Astrocyte (in vitro differentiated cells and primary cell): Measurements from ENCODE around the gene TRPC6. TPM values are rescaled to one million over a fixed set of nuclear protein-coding genes. Genes with fewer than 3 reads are reported as not detected.

Experiments used
- DNase-seq: peaks from one replicate; pipeline ENCODE4 v3.0.0-alpha.2; 2010; ENCODE audit warnings: low read depth
- FAIRE-seq: peaks from 2 replicates; lab custom pipeline; 2011; peaks lifted over from hg19 to GRCh38; lab: Jason Lieb, UNC
- H2AFZ ChIP-seq: 2 replicates; pipeline ENCODE4 v1.6.0; 2012; ENCODE audit warnings: low read depth, low read length, inconsistent platforms
- H3K27ac ChIP-seq: 2 replicates; pipeline ENCODE4 v1.5.1; 2011; ENCODE audit warnings: low read depth, low read length, inconsistent platforms
- H3K27me3 ChIP-seq: 2 replicates; pipeline ENCODE4 v1.6.0; 2011; ENCODE audit warnings: low read length, inconsistent platforms; ENCODE audit not compliant: insufficient read depth
- H3K36me3 ChIP-seq: 2 replicates; pipeline ENCODE4 v1.5.1; 2011; ENCODE audit warnings: low read length, inconsistent platforms; ENCODE audit not compliant: insufficient read depth
- H3K4me1 ChIP-seq: 2 replicates; pipeline ENCODE4 v1.5.1; 2011; ENCODE audit warnings: low read length, inconsistent platforms; ENCODE audit not compliant: insufficient read depth
- H3K4me2 ChIP-seq: 2 replicates; pipeline ENCODE4 v1.6.0; 2012; ENCODE audit warnings: low read length, inconsistent platforms
- H3K4me3 ChIP-seq: 2 replicates; pipeline ENCODE4 v1.5.1; 2011; ENCODE audit warnings: low read depth, mild to moderate bottlenecking, low read length, inconsistent platforms; ENCODE audit not compliant: insufficient read depth
- H3K79me2 ChIP-seq: 2 replicates; pipeline ENCODE4 v1.6.0; 2012; ENCODE audit warnings: mild to moderate bottlenecking, low read length, inconsistent platforms; ENCODE audit not compliant: insufficient read depth
- H3K9ac ChIP-seq: 2 replicates; pipeline ENCODE4 v1.6.0; 2012; ENCODE audit warnings: mild to moderate bottlenecking, low read length, inconsistent platforms
- H3K9me3 ChIP-seq: 2 replicates; pipeline ENCODE4 v1.5.1; 2012; ENCODE audit warnings: low read depth, mild to moderate bottlenecking, low read length, inconsistent platforms; ENCODE audit not compliant: insufficient read depth
- H4K20me1 ChIP-seq: 2 replicates; pipeline ENCODE4 v1.6.0; 2012; ENCODE audit warnings: low read length, inconsistent platforms; ENCODE audit not compliant: insufficient read depth
- H3K27ac Mint-ChIP-seq: one replicate; pipeline ENCODE4 v1.8.0; 2021; ENCODE audit warnings: mild to moderate bottlenecking, mixed read lengths; ENCODE audit not compliant: unreplicated experiment
- H3K27me3 Mint-ChIP-seq: one replicate; pipeline ENCODE4 v1.8.0; 2021; ENCODE audit warnings: low read depth, mixed read lengths; ENCODE audit not compliant: unreplicated experiment
- H3K36me3 Mint-ChIP-seq: one replicate; pipeline ENCODE4 v1.8.0; 2021; ENCODE audit warnings: low read depth, mixed read lengths; ENCODE audit not compliant: unreplicated experiment
- H3K4me1 Mint-ChIP-seq: one replicate; pipeline ENCODE4 v1.8.0; 2021; ENCODE audit warnings: low read depth, mixed read lengths; ENCODE audit not compliant: unreplicated experiment
- H3K4me3 Mint-ChIP-seq: one replicate; pipeline ENCODE4 v1.8.0; 2021; ENCODE audit warnings: mild to moderate bottlenecking, moderate library complexity, mixed read lengths; ENCODE audit not compliant: unreplicated experiment
- H3K9me3 Mint-ChIP-seq: one replicate; pipeline ENCODE4 v1.8.0; 2021; ENCODE audit warnings: mild to moderate bottlenecking, mixed read lengths; ENCODE audit not compliant: unreplicated experiment
- EZH2 ChIP-seq: IDR thresholded peaks from 2 replicates; pipeline ENCODE4 v1.6.1; 2012; ENCODE audit warnings: mild to moderate bottlenecking, low read length, inconsistent platforms; ENCODE audit not compliant: insufficient read depth
- total RNA-seq: library from RNA; stranded (reverse); gene quantifications from 2 replicates; pipeline ENCODE4 v1.2.1, GENCODE V29; 2021
- TF ChIP-seq, protein P1 (sequence below): IDR thresholded peaks from 2 replicates; pipeline ENCODE4 v1.5.1; 2011; ENCODE audit warnings: low read depth, mild to moderate bottlenecking, inconsistent platforms, low read length, moderate library complexity; ENCODE audit not compliant: insufficient read depth

TRPC6 gene
- total RNA-seq, 1 donor from 2014 or later: 0.07 TPM

DNA sequence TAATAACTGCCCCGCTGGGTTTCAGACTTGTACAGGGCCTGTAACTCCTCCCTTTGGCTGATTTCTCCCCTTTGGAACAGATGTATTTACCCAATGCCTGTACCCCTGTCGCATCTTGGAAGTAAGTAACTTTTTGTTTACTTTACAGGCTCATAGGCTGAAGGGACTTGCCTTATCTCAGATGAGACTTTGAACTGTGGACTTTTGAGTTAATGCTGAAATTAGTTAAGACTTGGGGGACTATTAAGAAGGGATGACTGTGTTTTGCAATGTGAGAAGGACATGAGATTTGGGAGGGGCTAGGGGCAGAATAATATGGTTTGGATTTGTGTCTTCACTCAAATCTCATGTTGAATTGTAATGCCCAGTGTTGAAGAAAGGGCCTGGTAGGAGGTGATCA, 62.0 kb downstream of the TRPC6 start:
- H3K27me3 Mint-ChIP-seq: no peaks in the 10 kb centered on the region
- H3K4me3 Mint-ChIP-seq: no peak overlapping the region
- Histone ChIP-seq H3K4me1 (no peaks in the 10 kb centered on the region), H3K79me2 (no peaks in the 10 kb centered on the region), H3K27me3 (no peaks in the 10 kb centered on the region), H3K9me3 (no peaks in the 10 kb centered on the region), H2AFZ (no peak overlapping the region), H3K36me3 (no peaks in the 10 kb centered on the region), H3K4me3 (no peak overlapping the region), H3K4me2 (no peak overlapping the region), H3K9ac (no peak overlapping the region), H3K27ac (no peak overlapping the region), H4K20me1 (no peaks in the 10 kb centered on the region)
- H3K9me3 Mint-ChIP-seq: no peaks in the 10 kb centered on the region
- DNase-seq (no peak), FAIRE-seq (no peak)
- H3K36me3 Mint-ChIP-seq: no peaks in the 10 kb centered on the region
- no peak for TF ChIP-seq EZH2
- TF ChIP-seq, protein P1, sequence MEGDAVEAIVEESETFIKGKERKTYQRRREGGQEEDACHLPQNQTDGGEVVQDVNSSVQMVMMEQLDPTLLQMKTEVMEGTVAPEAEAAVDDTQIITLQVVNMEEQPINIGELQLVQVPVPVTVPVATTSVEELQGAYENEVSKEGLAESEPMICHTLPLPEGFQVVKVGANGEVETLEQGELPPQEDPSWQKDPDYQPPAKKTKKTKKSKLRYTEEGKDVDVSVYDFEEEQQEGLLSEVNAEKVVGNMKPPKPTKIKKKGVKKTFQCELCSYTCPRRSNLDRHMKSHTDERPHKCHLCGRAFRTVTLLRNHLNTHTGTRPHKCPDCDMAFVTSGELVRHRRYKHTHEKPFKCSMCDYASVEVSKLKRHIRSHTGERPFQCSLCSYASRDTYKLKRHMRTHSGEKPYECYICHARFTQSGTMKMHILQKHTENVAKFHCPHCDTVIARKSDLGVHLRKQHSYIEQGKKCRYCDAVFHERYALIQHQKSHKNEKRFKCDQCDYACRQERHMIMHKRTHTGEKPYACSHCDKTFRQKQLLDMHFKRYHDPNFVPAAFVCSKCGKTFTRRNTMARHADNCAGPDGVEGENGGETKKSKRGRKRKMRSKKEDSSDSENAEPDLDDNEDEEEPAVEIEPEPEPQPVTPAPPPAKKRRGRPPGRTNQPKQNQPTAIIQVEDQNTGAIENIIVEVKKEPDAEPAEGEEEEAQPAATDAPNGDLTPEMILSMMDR: no peak
- no peak overlapping the region for H3K27ac Mint-ChIP-seq
- H3K4me1 Mint-ChIP-seq: no peaks in the 10 kb centered on the region

DNA sequence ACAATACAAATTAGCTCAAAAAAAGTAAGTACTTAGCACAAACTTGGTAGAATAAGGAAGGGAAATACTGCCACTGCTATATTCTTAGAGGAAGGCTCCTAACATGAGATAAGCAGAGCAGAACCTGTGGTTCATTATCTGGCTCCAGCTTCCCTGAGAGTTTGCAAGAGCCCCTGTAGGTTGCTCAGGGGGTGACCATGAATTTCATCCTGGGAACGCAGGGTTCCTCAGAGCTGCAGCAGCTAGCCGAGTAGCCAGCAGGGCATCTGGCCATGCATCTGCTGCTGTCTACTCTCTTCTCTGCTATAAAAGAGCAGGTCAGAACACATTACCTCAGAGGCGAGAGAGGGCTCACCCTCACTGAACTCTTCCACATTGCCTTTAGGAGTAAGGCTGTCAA, 67.3 kb downstream of the TRPC6 start:
- Histone ChIP-seq H3K27ac (no peak overlapping the region), H3K79me2 (no peaks in the 10 kb centered on the region), H3K9ac (no peak overlapping the region), H3K4me1 (no peaks in the 10 kb centered on the region), H3K27me3 (no peaks in the 10 kb centered on the region), H3K36me3 (no peaks in the 10 kb centered on the region), H3K9me3 (no peaks in the 10 kb centered on the region), H2AFZ (no peak overlapping the region), H4K20me1 (no peaks in the 10 kb centered on the region), H3K4me3 (no peak overlapping the region), H3K4me2 (no peak overlapping the region)
- Mint-ChIP-seq H3K36me3 (no peaks in the 10 kb centered on the region), H3K4me1 (no peaks in the 10 kb centered on the region), H3K4me3 (no peak overlapping the region), H3K27me3 (no peaks in the 10 kb centered on the region), H3K27ac (no peak overlapping the region), H3K9me3 (no peaks in the 10 kb centered on the region)
- TF ChIP-seq EZH2: no peak
- TF ChIP-seq, protein P1: no peak
- FAIRE-seq: no peak
- DNase-seq: no peak

DNA sequence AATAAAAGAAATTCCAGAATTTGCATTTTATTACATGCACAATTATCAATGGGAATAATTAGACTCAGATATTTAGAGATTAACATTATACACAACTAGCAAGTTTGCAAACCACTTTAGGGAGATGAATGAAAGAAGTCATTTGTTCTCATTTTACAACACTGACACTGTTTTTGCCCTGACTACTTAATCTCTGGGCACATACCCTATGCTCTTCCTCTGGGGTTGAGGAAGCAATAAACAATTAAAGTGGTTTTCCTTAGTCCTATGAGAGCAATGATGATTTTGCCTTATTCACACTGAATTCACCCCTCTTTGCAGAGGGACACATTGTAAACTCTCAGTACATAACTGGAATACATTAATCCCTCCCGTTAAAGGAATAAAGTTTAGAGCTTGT, 72.7 kb downstream of the TRPC6 start:
- no peak overlapping the region for H2AFZ ChIP-seq
- no peak for DNase-seq
- H3K79me2 ChIP-seq: no peaks in the 10 kb centered on the region
- no peaks in the 10 kb centered on the region for H4K20me1 ChIP-seq
- Mint-ChIP-seq H3K36me3 (no peaks in the 10 kb centered on the region), H3K27ac (no peak overlapping the region), H3K4me3 (no peak overlapping the region), H3K9me3 (no peaks in the 10 kb centered on the region), H3K4me1 (no peaks in the 10 kb centered on the region), H3K27me3 (no peaks in the 10 kb centered on the region)
- H3K4me1 ChIP-seq: no peaks in the 10 kb centered on the region
- H3K9me3 ChIP-seq: no peaks in the 10 kb centered on the region
- H3K27me3 ChIP-seq: no peaks in the 10 kb centered on the region
- no peak overlapping the region for H3K27ac ChIP-seq
- H3K4me2 ChIP-seq: no peak overlapping the region
- TF ChIP-seq EZH2: no peak
- TF ChIP-seq, protein P1: no peak
- H3K36me3 ChIP-seq: no peaks in the 10 kb centered on the region
- no peak overlapping the region for H3K4me3 ChIP-seq
- H3K9ac ChIP-seq: no peak overlapping the region
- FAIRE-seq: no peak
